Ectodermal cell (in vitro differentiated cells): ENCODE measurements around the gene TRPM4.
"Not testable (repeated sequence)": the region's sequence is repeated elsewhere in the genome, so short reads cannot be mapped to it uniquely, and the experiment has no call there.

ENCODE experiments used
- H3K27ac ChIP-seq: 2 replicates; pipeline ENCODE4 v1.7.0; 2013; ENCODE audit warnings: mild to moderate bottlenecking, low read depth, low read length; ENCODE audit not compliant: insufficient read depth, poor library complexity, severe bottlenecking
- H3K27me3 ChIP-seq: 2 replicates; pipeline ENCODE4 v1.7.0; 2013; ENCODE audit warnings: mild to moderate bottlenecking, low read length; ENCODE audit not compliant: insufficient read depth, control insufficient read depth, poor library complexity, severe bottlenecking
- H3K36me3 ChIP-seq: one replicate; pipeline ENCODE4 v1.7.0; 2013; ENCODE audit warnings: low read length; ENCODE audit not compliant: control insufficient read depth, insufficient read depth
- H3K4me1 ChIP-seq: one replicate; pipeline ENCODE4 v1.7.0; 2013; ENCODE audit warnings: low read length; ENCODE audit not compliant: control insufficient read depth, insufficient read depth
- H3K4me3 ChIP-seq: 2 replicates; pipeline ENCODE4 v1.7.0; 2013; ENCODE audit warnings: low read depth, low read length, control low read depth; ENCODE audit not compliant: insufficient read depth
- H3K9me3 ChIP-seq: 2 replicates; pipeline ENCODE4 v1.7.0; 2013; ENCODE audit warnings: mild to moderate bottlenecking, low read length, moderate library complexity; ENCODE audit not compliant: control insufficient read depth
- WGBS, 2 experiments: methylation state at CpG; one replicate each; pipeline ENCODE4 v1.1.7; 2013; ENCODE audit warnings: missing lambda C conversion rate in 2 of 2; 5-methylcytosine and 5-hydroxymethylcytosine counted together

The TRPM4 gene

DNA sequence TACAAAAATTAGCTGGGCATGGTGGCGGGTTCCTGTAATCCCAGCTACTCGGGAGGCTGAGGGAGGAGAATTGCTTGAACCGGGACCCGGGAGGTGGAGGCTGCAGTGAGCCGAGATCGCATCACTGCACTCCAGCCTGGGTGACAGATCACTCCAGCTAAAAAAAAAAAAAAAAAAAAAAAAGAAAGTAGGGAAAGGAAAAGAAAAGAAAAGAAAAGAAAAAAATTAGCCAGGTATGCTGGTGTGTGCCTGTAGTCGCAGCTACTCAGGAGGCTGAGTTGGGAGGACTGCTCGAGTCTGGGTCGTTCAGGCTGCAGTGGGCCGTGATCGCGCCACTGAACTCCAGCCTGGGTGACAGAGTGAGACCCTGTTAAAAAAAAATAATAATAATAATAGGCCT, 30.4 kb upstream of the TRPM4 start:
- H3K27ac ChIP-seq, H3K4me3 ChIP-seq, H3K27me3 ChIP-seq, H3K9me3 ChIP-seq, H3K36me3 ChIP-seq, H3K4me1 ChIP-seq: not testable (repeated sequence)
- 95 to 97% methylated on average over 12 of the region's 12 CpGs for WGBS, 2 experiments

DNA sequence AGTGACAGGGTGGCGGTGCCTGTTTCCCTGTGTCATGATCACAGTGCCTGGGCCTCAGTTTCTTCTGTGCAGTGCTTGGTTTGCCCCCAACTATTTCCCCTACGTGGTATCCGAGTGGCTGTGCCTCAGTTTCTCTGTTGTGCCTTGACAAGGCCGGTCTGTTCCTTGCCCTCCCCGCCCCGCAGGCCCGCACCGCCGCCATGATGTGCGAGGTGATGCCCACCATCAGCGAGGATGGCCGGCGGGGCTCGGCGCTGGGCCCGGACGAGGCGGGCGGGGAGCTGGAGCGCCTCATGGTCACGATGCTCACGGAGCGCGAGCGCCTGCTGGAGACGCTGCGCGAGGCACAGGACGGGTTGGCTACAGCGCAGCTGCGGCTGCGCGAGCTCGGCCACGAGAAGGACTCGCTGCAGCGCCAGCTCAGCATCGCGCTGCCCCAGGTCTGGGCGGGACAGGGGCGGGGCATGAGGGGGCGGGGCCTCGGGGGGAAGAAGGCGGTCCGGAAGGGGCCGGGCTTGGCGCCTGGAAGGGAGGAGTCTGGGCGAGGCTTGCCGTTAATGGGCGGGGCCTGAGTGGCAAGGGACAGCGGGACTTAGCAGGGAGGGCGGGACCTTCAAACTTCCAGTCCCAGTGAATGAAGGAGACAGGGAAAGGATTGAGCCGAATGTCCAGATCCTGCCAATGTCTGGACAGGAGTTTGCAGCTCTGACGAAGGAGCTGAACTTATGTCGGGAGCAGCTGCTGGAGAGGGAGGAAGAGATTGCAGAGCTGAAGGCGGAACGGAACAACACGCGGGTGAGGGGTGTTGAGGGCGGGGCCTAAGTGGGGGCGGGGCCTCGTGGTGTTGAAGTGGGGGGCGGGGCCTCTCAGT, 29.7 kb upstream of the TRPM4 start:
- Histone ChIP-seq H3K27me3 (no peaks in the 10 kb centered on the region), H3K4me3 (peak overlapping the region; percentile 31), H3K4me1 (peaks cover 3% of the 10 kb centered on the region), H3K9me3 (no peaks in the 10 kb centered on the region), H3K36me3 (no peaks in the 10 kb centered on the region), H3K27ac (no peak overlapping the region)
- WGBS, 2 experiments: 4 to 5% methylated on average over 63 of the region's 63 CpGs

- Histone ChIP-seq H3K36me3 (no peaks in the 10 kb centered on the region), H3K27ac (no peak overlapping the region), H3K9me3 (no peaks in the 10 kb centered on the region), H3K4me1 (peaks cover 3% of the 10 kb centered on the region), H3K27me3 (no peaks in the 10 kb centered on the region), H3K4me3 (peak overlapping the region; percentile 31)
- 80 to 81% methylated on average over 15 of the region's 15 CpGs for WGBS, 2 experiments
These were observed 28.9 kb upstream of the TRPM4 start for GRCh38 chr19:49128545-49129237.

- no peaks in the 10 kb centered on the region for H3K36me3 ChIP-seq
- no peaks in the 10 kb centered on the region for H3K27me3 ChIP-seq
- 75 to 79% methylated on average over 16 of the region's 16 CpGs for WGBS, 2 experiments
- no peaks in the 10 kb centered on the region for H3K9me3 ChIP-seq
- no peak overlapping the region for H3K4me3 ChIP-seq
- no peak overlapping the region for H3K27ac ChIP-seq
- peaks cover 3% of the 10 kb centered on the region for H3K4me1 ChIP-seq
These were observed 28.4 kb upstream of the TRPM4 start for GRCh38 chr19:49129238-49129583.

- H3K4me3 ChIP-seq: no peak overlapping the region
- 96% methylated on average over 24 of the region's 24 CpGs for WGBS, 2 experiments
- no peak overlapping the region for H3K27ac ChIP-seq
- H3K36me3 ChIP-seq: no peaks in the 10 kb centered on the region
- no peaks in the 10 kb centered on the region for H3K9me3 ChIP-seq
- no peaks in the 10 kb centered on the region for H3K27me3 ChIP-seq
- no peaks in the 10 kb centered on the region for H3K4me1 ChIP-seq
These were observed 27.3 kb upstream of the TRPM4 start for GRCh38 chr19:49130325-49130724.

GRCh38 chr19:49132974-49133609, 24.5 kb upstream of the TRPM4 start:
- Histone ChIP-seq H3K4me3 (no peak overlapping the region), H3K4me1 (no peaks in the 10 kb centered on the region), H3K36me3 (no peaks in the 10 kb centered on the region), H3K9me3 (no peaks in the 10 kb centered on the region), H3K27me3 (no peaks in the 10 kb centered on the region), H3K27ac (no peak overlapping the region)
- WGBS, 2 experiments: 76 to 78% methylated on average over 49 of the region's 49 CpGs

DNA sequence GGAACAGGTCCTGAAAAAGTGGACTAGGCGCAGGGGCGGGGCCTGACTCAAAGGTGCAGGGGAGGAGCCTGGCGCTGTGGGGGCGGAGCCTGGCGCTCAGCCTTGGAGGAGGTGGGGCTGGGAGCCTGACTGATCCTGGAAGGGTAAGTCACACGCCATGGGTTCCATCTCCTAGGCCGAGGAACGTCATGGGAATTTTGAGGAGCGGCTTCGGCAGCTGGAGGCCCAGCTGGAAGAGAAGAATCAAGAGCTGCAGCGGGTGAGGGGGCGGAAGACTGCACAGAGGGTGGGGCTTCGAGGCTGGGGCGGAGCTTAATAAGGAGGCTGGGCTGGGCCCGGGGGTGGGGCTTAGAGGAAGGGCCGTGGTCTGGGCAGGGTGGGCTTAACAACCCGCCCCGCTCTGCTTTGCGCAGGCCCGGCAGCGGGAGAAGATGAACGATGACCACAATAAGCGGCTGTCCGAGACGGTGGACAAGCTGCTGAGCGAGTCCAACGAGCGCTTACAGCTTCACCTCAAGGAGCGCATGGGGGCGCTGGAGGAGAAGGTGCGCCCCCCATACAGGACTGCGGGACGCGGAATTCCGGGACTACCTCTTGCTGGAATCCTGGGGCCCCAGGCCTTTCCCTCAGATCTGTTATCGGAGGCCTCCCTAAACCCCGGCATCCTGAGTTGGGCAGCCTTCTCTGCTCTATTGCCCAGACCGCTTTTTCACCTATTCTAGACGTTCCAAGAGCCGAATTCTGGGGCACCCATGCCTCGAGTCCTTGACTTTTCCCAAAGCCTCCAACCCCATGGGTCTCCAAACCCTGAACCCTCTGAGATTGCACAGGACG, 23.8 kb upstream of the TRPM4 start:
- Histone ChIP-seq H3K36me3 (no peaks in the 10 kb centered on the region), H3K27ac (no peak overlapping the region), H3K4me1 (no peaks in the 10 kb centered on the region), H3K4me3 (no peak overlapping the region), H3K27me3 (no peaks in the 10 kb centered on the region), H3K9me3 (no peaks in the 10 kb centered on the region)
- 94% methylated on average over 42 of the region's 42 CpGs for WGBS, 2 experiments

- 91 to 93% methylated on average over 5 of the region's 5 CpGs for WGBS, 2 experiments
These were observed 21.9 kb upstream of the TRPM4 start for GRCh38 chr19:49135686-49136085.

GRCh38 chr19:49136771-49137171, 20.8 kb upstream of the TRPM4 start:
- Histone ChIP-seq H3K27ac (no peak overlapping the region), H3K4me3 (no peak overlapping the region), H3K36me3 (no peaks in the 10 kb centered on the region), H3K27me3 (no peaks in the 10 kb centered on the region), H3K4me1 (no peaks in the 10 kb centered on the region), H3K9me3 (no peaks in the 10 kb centered on the region)
- WGBS, 2 experiments: 81 to 86% methylated on average over 10 of the region's 10 CpGs

More at GRCh38 chr19:49135686-49136085, 21.9 kb upstream of the TRPM4 start:
- Histone ChIP-seq H3K9me3 (no peaks in the 10 kb centered on the region), H3K36me3 (no peaks in the 10 kb centered on the region), H3K4me1 (no peaks in the 10 kb centered on the region), H3K27ac (no peak overlapping the region), H3K4me3 (no peak overlapping the region), H3K27me3 (no peaks in the 10 kb centered on the region)
